ENCODE data around the gene ARL5B. TPM values are rescaled to one million over a fixed set of nuclear protein-coding genes. Genes with fewer than 3 reads are reported as not detected.

ARL5B gene
- total and polyA plus RNA-seq, 2 of the 4 experiments (the other 2 are of a cell fraction) = 5.9 to 12.0 TPM

DNA sequence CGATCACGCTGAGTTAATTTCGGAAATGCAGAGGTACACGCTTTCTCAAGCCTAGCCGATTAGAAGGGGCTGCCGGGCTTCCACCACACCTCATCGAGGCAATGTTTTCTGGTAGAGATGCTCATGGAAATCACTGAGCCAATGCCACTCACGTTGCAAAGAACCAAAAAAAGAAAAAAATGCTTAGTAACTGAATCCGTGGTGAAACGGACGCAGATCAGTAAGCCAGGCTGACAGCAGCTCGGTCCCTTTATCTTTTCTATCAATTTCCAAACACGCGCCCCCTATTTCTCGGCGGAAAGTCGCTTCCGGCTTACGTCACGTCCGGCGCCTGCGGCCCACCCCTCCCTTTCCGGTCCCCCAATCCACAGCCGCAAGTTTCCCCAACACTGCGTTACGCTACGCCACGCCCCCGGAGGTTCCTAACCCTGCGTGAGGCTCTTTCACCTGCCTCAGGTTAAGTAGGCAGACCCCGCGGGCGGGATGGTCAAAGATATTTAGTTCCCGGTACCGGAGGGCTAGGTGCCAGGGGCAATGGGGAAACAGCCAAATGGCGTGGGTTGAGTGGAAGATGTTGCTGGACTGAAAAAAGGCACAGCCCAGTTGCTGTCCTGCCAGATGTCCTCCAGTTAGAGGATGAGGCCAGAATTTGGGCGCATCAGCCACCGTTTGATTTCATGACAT lies 7.8 kb upstream of the ARL5B start, which contains the start of gene NSUN6:
TSS of gene NSUN6 (minus strand) at position 264 of the 684 bp plus-strand sequence. CDS start 384 bp downstream, outside the sequence.
- POLR2A ChIA-PET (ENCODE audit: unreplicated experiment) = interaction anchor here (0.6 kb wide), 1 partner anchor 10 kb away, joined by 9 read pairs; no protein-coding TSS in a partner anchor
- DNase-seq = peak; percentile 85
- Histone ChIP-seq H3K56ac (ENCODE audit: extremely low read depth, insufficient read depth, low read length) (peak within 1 kb of the TSS; percentile 97), H2BK20ac (ENCODE audit: low read depth, low read length) (peak within 1 kb of the TSS; percentile 80; the same call in 1 of the 2 replicates), H3K18ac (ENCODE audit: low read depth, low read length) (peak within 1 kb of the TSS; percentile 79), H3K36me3 (ENCODE audit: control insufficient read depth, insufficient read depth, low read length) (no peaks in the 10 kb centered on the region), H4K91ac (ENCODE audit: insufficient read depth, low read depth, low read length) (peak within 1 kb of the TSS; percentile 77), H3K14ac (replicated peaks; ENCODE audit: low read depth, low read length) (peak within 1 kb of the TSS; percentile 95), H3K23ac (ENCODE audit: low read depth, low read length) (peak within 1 kb of the TSS; percentile 99), H3K4me3 (ENCODE audit: insufficient read depth, low read depth, low read length) (peak within 1 kb of the TSS; percentile 93), H3K9me1 (ENCODE audit: insufficient read depth, low read length) (no peaks in the 10 kb centered on the region), H2AFZ (replicated peaks; ENCODE audit: low read length, poor library complexity) (peak within 1 kb of the TSS; percentile 98), H2BK5ac (ENCODE audit: low read depth, low read length, poor library complexity, severe bottlenecking) (peak within 1 kb of the TSS; percentile 81), H3K9ac (ENCODE audit: low read depth, low read length) (peak within 1 kb of the TSS; percentile 92), H3K4me1 (ENCODE audit: control insufficient read depth, insufficient read depth, low read length) (no peaks in the 10 kb centered on the region), H4K8ac (ENCODE audit: low read depth in 2 of 2, low read length in 2 of 2) (peak within 1 kb of the TSS; percentile 97 to 98), H4K5ac (ENCODE audit: low read depth, low read length) (peak within 1 kb of the TSS; percentile 95), H2AK9ac (replicated peaks; ENCODE audit: low read depth, low read length, poor library complexity) (peak within 1 kb of the TSS; percentile 87), H3K4me2 (ENCODE audit: low read depth, low read length) (peak within 1 kb of the TSS; percentile 98), H2BK120ac (ENCODE audit: low read depth, low read length) (peak within 1 kb of the TSS; percentile 82), H3K79me1 (ENCODE audit: low read depth in 1 of 2, low read length in 2 of 2) (peaks cover 13 to 24% of the 10 kb centered on the region in 2 experiments), H2AK5ac (ENCODE audit: low read depth, low read length) (peak within 1 kb of the TSS; percentile 44), H3K4ac (ENCODE audit: low read depth, low read length) (peak within 1 kb of the TSS; percentile 88), H4K20me1 (ENCODE audit: insufficient read depth, low read length) (no peaks in the 10 kb centered on the region), H3K27me3 (ENCODE audit: control insufficient read depth, insufficient read depth, low read length) (no peaks in the 10 kb centered on the region), H3K27ac (ENCODE audit: insufficient read depth, low read length) (peak within 1 kb of the TSS; percentile 78), H2BK15ac (ENCODE audit: low read depth, low read length) (peak within 1 kb of the TSS; percentile 51; the same call in 2 of the 3 replicates), H3K9me3 (ENCODE audit: control insufficient read depth, insufficient read depth, low read length) (no peaks in the 10 kb centered on the region)
- peak; percentile 98 for ATAC-seq (ENCODE audit: low read depth)
- TF ChIP-seq CEBPB (IDR thresholded peaks at IDR 0.05; ENCODE audit: low read depth, low read length) (0 out of 2 replicates have a peak, but pooled peaks have one; percentile 23), MAZ (IDR thresholded peaks at IDR 0.05; ENCODE audit: borderline replicate concordance, low read depth, low read length) (peak; percentile 83; the same call in 1 of the 2 replicates), FOS (IDR thresholded peaks at IDR 0.05; ENCODE audit: low read depth, low read length) (no peak), MXI1 (IDR thresholded peaks at IDR 0.05; ENCODE audit: borderline replicate concordance, low read depth, low read length) (peak; percentile 89), POLR2A (IDR thresholded peaks at IDR 0.05; ENCODE audit: low read depth, low read length) (peak; percentile 81), RAD21 (IDR thresholded peaks at IDR 0.05; ENCODE audit: low read length) (0 out of 2 replicates have a peak, but pooled peaks have one; percentile 2), BHLHE40 (IDR thresholded peaks at IDR 0.05; ENCODE audit: low read depth, low read length) (no peak)
- TF ChIP-seq, protein P1, sequence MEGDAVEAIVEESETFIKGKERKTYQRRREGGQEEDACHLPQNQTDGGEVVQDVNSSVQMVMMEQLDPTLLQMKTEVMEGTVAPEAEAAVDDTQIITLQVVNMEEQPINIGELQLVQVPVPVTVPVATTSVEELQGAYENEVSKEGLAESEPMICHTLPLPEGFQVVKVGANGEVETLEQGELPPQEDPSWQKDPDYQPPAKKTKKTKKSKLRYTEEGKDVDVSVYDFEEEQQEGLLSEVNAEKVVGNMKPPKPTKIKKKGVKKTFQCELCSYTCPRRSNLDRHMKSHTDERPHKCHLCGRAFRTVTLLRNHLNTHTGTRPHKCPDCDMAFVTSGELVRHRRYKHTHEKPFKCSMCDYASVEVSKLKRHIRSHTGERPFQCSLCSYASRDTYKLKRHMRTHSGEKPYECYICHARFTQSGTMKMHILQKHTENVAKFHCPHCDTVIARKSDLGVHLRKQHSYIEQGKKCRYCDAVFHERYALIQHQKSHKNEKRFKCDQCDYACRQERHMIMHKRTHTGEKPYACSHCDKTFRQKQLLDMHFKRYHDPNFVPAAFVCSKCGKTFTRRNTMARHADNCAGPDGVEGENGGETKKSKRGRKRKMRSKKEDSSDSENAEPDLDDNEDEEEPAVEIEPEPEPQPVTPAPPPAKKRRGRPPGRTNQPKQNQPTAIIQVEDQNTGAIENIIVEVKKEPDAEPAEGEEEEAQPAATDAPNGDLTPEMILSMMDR (conservative IDR thresholded peaks at IDR 0.05; ENCODE audit: low read depth, low read length) = 0 out of 2 replicates have a peak, but pooled peaks have one; percentile 13
- CTCF ChIA-PET = no interaction called here
- in situ Hi-C loops (cut with MboI; ENCODE audit: low sequenced_read_pairs) = no loop called here
- 0% methylated on average over 3 of the region's 39 CpGs; no CpG with 5 or more reads in 1 of the 2 experiments for WGBS, 2 experiments (ENCODE audit: extremely low coverage in 2 of 2, insufficient read length in 1 of 2)
- intact Hi-C loops (cut with micrococcal nuclease) = loop anchor here (5.0 kb wide), 1 partner anchor 309 kb away; no protein-coding TSS in a partner anchor
- TSS peak; percentile 68 for BruUV-seq (replicated peaks)
- dilution Hi-C loops (cut with HindIII; ENCODE audit: low sequenced_read_pairs, unreplicated experiment) = no loop called here

Measured in IMR-90 (cell line).